Activated naive CD4-positive, alpha-beta T cell treated with anti-CD3 and anti-CD28 coated beads, Interleukin-2, amount 50 U/mL, for 72 hours (primary cell): ENCODE measurements around the gene KBTBD8. TPM values are rescaled to one million over a fixed set of nuclear protein-coding genes. Genes with fewer than 3 reads are reported as not detected.
A peak's percentile ranks its signal among the peaks of the same experiment; 100 is the strongest.

Source experiments
- ATAC-seq, 2 donors: fragments of 150-1000 bp; cut with Tn5 transposase; 2 replicates each; pipeline ENCODE4 v1.10.0; 2021; ENCODE audit warnings: mild to moderate bottlenecking in 2 of 2, moderate library complexity in 2 of 2
- DNase-seq, 2 donors: peaks; one replicate each; pipeline ENCODE4 v3.0.0; 2021 to 2022; ENCODE audit warnings: low spot score in 2 of 2
- H3K27ac Mint-ChIP-seq, 2 donors: one replicate each; pipeline ENCODE4 v1.8.0; 2022; ENCODE audit warnings: mild to moderate bottlenecking in 2 of 2, mixed read lengths in 2 of 2
- H3K36me3 Mint-ChIP-seq, 2 donors: one replicate each; pipeline ENCODE4 v1.8.0; 2022; ENCODE audit warnings: mixed read lengths in 2 of 2
- H3K9me3 Mint-ChIP-seq, 2 donors: one replicate each; pipeline ENCODE4 v1.8.0; 2022; ENCODE audit warnings: mixed read lengths in 2 of 2
- total RNA-seq, 2 donors: library from RNA; stranded (reverse); gene quantifications; one replicate each; pipeline ENCODE4 v1.2.3, GENCODE V29; 2022

The KBTBD8 gene
- total RNA-seq, 2 donors from 2014 or later: 7.7 to 12.1 TPM

GRCh38 chr3:66989860-66990696 lies 8.0 kb upstream of the KBTBD8 start:
- Mint-ChIP-seq H3K36me3 (no peaks in the 10 kb centered on the region), H3K27ac (peak overlapping the region in 1 of 2 donors; percentile 31), H3K9me3 (no peaks in the 10 kb centered on the region)
- ATAC-seq: peak; percentile 28 to 40
- DNase-seq: no peak

- no peak for ATAC-seq
- Mint-ChIP-seq H3K36me3 (no peaks in the 10 kb centered on the region), H3K27ac (no peak overlapping the region), H3K9me3 (no peaks in the 10 kb centered on the region)
- no peak for DNase-seq
Measured at GRCh38 chr3:66991459-66991858, 6.6 kb upstream of the KBTBD8 start.

GRCh38 chr3:66993082-66993481 lies 5.0 kb upstream of the KBTBD8 start:
- no peak for ATAC-seq
- H3K27ac Mint-ChIP-seq: no peak overlapping the region

GRCh38 chr3:66994588-66994987 lies 3.5 kb upstream of the KBTBD8 start:
- DNase-seq (no peak), ATAC-seq (no peak)
- Mint-ChIP-seq H3K27ac (no peak overlapping the region), H3K36me3 (peaks cover 0 to 6% of the 10 kb centered on the region in 2 donors), H3K9me3 (no peaks in the 10 kb centered on the region)

More at GRCh38 chr3:66993082-66993481, 5.0 kb upstream of the KBTBD8 start:
- H3K36me3 Mint-ChIP-seq: no peaks in the 10 kb centered on the region
- no peaks in the 10 kb centered on the region for H3K9me3 Mint-ChIP-seq
- DNase-seq: no peak

- peaks cover 0 to 6% of the 10 kb centered on the region in 2 donors for H3K36me3 Mint-ChIP-seq
- no peak for ATAC-seq
- no peaks in the 10 kb centered on the region for H3K9me3 Mint-ChIP-seq
- no peak for DNase-seq
- no peak overlapping the region for H3K27ac Mint-ChIP-seq
Measured at GRCh38 chr3:66996696-66997095, 1.4 kb upstream of the KBTBD8 start.

DNA sequence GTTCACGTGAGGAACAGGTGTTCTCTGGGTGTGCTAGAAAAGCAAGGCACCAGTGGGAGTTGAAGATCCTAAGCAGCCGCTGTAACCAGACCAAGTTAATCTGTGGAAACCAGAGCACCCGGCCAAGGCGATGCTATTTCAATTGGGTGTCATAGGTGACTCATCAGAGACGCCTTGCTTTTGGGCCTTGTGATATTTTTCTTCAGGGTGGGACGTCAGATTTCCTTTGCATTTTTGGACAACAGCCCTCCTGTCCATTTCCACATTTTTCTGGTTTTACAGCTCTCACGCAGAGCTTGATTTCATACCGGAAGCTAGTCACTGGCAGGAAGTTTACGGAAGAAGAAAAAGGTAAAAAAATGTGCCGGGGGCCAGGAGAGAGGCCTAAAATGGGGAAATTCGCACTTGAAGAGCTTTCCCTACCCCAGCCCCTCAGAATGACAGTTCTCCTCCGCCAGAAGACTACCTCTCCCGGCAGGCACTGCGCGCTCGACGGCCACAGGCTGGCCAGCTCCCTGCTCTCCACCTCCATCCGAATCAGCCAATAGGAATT lies 471 bp upstream of the KBTBD8 start:
- DNase-seq: no peak
- peak in 1 of 2 donors; percentile 5 for ATAC-seq
- peak overlapping the region; percentile 89 to 91 for H3K27ac Mint-ChIP-seq

GRCh38 chr3:66998904-66999235 lies 763 bp downstream of the KBTBD8 start:
- Mint-ChIP-seq H3K27ac (peak overlapping the region; percentile 89 to 96), H3K36me3 (peaks cover 12 to 16% of the 10 kb centered on the region in 2 donors), H3K9me3 (no peaks in the 10 kb centered on the region)
- ATAC-seq: no peak
- no peak for DNase-seq

More for the DNA sequence above, 471 bp upstream of the KBTBD8 start:
- Mint-ChIP-seq H3K36me3 (peaks cover 0 to 6% of the 10 kb centered on the region in 2 donors), H3K9me3 (no peaks in the 10 kb centered on the region)

- ATAC-seq (peak in 1 of 2 donors; percentile 35), DNase-seq (no peak)
- peak overlapping the region in 1 of 2 donors; percentile 14 for H3K27ac Mint-ChIP-seq
- no peaks in the 10 kb centered on the region for H3K9me3 Mint-ChIP-seq
- H3K36me3 Mint-ChIP-seq: peaks cover 15 to 20% of the 10 kb centered on the region in 2 donors
Measured at GRCh38 chr3:67000009-67000408, 1.9 kb downstream of the KBTBD8 start.

DNA sequence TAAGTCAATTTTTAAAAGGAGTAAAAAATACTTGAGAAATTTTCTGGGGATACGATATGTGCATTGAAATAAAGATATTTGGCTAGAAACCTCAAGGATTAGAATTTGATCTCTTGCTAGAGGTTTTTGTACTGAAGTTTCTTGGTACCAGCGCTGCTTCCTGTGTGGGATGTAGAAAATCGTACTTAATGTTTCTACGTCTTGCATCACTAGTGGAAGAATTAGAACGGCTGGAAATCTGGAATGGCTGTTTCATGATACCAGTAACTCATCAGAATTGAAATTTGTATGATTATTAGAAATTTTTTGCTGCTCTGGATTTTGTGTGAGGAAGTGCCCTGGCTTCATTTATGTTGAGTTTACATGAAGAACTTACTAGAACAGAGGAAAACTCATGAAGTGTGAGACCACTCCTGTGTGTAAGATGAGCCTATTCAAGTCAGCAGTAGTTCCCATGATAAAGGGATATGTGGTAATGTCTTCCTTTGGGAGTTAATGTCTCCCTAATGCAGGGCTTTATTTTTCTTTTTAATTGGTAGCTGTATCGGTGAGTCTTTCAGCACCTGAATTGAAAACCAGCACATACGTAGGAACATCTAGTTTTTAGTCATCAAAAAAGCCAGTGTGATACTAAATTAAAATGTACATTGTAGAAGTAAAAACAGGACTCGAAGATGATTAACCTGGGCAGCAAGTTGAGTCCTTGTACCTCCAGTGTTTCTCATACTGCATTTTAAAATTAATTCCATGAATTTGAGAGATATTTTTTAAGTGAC lies 3.2 kb downstream of the KBTBD8 start:
- H3K27ac Mint-ChIP-seq: peak overlapping the region; percentile 65 to 68
- ATAC-seq: no peak
- DNase-seq: no peak
- H3K36me3 Mint-ChIP-seq: peaks cover 24 to 28% of the 10 kb centered on the region in 2 donors
- H3K9me3 Mint-ChIP-seq: no peaks in the 10 kb centered on the region

- peaks cover 26 to 29% of the 10 kb centered on the region in 2 donors for H3K36me3 Mint-ChIP-seq
- no peaks in the 10 kb centered on the region for H3K9me3 Mint-ChIP-seq
- no peak overlapping the region for H3K27ac Mint-ChIP-seq
- DNase-seq: no peak
- no peak for ATAC-seq
Measured at GRCh38 chr3:67005974-67006373, 7.9 kb downstream of the KBTBD8 start.

GRCh38 chr3:67006460-67006859 lies 8.4 kb downstream of the KBTBD8 start:
- Mint-ChIP-seq H3K27ac (no peak overlapping the region), H3K36me3 (peaks cover 26 to 29% of the 10 kb centered on the region in 2 donors), H3K9me3 (no peaks in the 10 kb centered on the region)
- no peak for ATAC-seq
- no peak for DNase-seq

GRCh38 chr3:67008388-67008787 lies 10.3 kb downstream of the KBTBD8 start:
- H3K36me3 Mint-ChIP-seq: peaks cover 20 to 35% of the 10 kb centered on the region in 2 donors
- DNase-seq (no peak), ATAC-seq (no peak)
- H3K9me3 Mint-ChIP-seq: no peaks in the 10 kb centered on the region
- no peak overlapping the region for H3K27ac Mint-ChIP-seq

- DNase-seq (no peak), ATAC-seq (no peak)
- Mint-ChIP-seq H3K36me3 (peaks cover 12 to 27% of the 10 kb centered on the region in 2 donors), H3K27ac (no peak overlapping the region), H3K9me3 (no peaks in the 10 kb centered on the region)
Measured at GRCh38 chr3:67009716-67010115, 11.6 kb downstream of the KBTBD8 start.

DNA sequence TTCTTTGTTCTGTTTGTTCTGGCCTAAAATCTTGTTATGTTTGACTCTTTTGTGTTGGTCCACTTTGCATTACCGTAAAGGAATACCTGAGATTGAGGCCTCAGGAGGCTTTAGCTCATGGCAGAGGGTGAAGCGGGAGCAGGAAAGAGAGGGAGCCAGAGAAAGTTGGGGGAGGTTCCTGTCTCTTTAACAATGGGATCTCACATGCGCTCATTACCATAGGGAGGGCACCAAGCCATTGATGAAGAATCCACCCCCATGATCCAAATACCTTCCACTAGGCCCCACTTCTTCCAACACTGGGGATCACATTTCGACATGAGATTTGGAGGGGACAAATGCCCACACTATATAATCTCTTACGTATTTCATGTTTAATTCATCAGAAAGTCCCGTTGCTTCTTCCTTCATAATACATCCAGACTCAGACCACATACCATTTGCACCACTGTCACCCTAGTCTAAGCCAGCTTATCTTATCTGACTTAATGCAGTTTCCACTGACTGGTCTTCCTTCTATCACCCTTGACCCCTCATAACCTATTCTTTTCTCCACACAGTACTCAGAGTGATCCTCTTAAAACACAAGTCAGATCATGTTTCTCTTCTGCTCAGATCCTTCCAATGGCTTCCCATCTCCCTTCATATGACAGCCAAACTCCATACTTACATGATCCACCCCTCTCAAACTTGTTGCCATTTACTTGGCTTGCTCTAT lies 13.5 kb downstream of the KBTBD8 start:
- no peak for DNase-seq
- no peak for ATAC-seq
- H3K36me3 Mint-ChIP-seq: peaks cover 5 to 18% of the 10 kb centered on the region in 2 donors
- no peak overlapping the region for H3K27ac Mint-ChIP-seq
- no peaks in the 10 kb centered on the region for H3K9me3 Mint-ChIP-seq

DNA sequence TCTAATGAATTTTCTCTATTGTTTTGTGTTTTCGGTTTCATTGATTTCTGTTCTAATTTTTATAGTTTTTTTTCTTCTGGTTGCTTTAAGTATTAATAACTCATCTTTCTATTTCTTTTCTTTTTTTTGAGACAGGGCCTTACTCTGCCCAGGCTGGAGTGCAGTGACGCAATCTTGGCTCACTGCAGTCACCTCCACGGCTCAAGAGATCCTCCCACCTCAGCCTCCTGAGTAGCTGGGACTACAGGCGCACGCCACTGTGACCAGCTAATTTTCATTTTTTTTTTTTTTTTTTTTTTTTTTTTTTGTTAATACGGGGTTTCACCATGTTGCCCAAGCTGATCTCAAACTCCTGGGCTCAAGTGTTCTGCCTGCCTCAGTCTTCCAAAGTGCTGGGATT lies 14.5 kb downstream of the KBTBD8 start:
- ATAC-seq: no peak
- Mint-ChIP-seq H3K27ac (no peak overlapping the region), H3K9me3 (no peaks in the 10 kb centered on the region), H3K36me3 (peaks cover 5 to 13% of the 10 kb centered on the region in 2 donors)
- DNase-seq: no peak

DNA sequence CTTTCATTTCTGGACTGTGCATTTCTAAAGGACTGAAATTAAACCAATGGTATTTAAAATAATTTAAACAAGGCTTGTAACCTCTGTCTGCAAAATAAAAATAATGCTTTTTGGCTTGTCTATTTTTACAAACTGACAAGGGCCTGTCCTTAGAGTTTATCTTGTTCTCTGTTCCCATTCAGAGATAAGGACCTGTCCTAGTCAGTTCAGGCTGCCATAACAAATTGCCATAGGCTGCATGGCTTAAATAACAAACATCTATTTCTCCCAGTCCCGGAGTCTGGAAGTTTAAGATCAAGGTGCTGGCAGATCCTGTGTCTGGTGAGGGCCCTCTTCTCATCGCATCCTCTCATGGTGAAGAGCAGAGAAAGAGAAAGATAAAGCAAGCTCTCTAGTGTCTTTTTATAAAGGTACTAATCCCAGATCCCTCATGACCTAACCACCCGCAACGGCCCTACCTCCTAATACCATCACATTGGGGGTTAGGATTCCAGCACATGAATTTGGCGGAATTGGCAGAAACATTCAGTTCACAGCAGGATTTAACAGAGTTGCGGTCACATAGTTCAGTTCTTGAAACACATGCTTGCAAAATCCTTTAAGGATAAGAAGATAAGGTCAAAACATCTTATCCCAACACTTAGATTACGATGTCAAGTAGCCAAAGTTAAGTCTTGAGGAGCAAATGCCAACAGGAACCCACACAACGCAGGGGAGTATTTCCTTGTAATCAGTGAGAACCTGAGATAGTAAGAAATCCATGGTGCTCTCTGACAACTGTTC lies 17.8 kb downstream of the KBTBD8 start:
- peaks cover 0 to 13% of the 10 kb centered on the region in 2 donors for H3K36me3 Mint-ChIP-seq
- no peak overlapping the region for H3K27ac Mint-ChIP-seq
- DNase-seq (no peak), ATAC-seq (no peak)
- H3K9me3 Mint-ChIP-seq: no peaks in the 10 kb centered on the region
